Neural cell (in vitro differentiated cells): ENCODE data around the gene CTTNBP2NL. TPM values are rescaled to one million over a fixed set of nuclear protein-coding genes. Genes with fewer than 3 reads are reported as not detected.

ENCODE experiments used
- H2AFZ ChIP-seq: fragments of 200-600, 300-800 bp; sonication (generic), shearing (Covaris generic); 2 replicates; pipeline ENCODE4 v1.6.0; 2014; ENCODE audit warnings: low read depth, mild to moderate bottlenecking, antibody characterized with exemption, low read length, moderate library complexity
- H3F3A ChIP-seq: fragments of 200-600 bp; shearing (Covaris generic); 2 replicates; pipeline ENCODE4 v1.6.1; 2016; ENCODE audit warnings: mild to moderate bottlenecking, moderate library complexity, mixed read lengths, antibody characterized with exemption, low read length; ENCODE audit not compliant: insufficient read depth, poor library complexity, severe bottlenecking
- H3K27ac ChIP-seq: fragments of 200-600, 300-800 bp; sonication (generic), shearing (Covaris generic); 2 replicates; pipeline ENCODE4 v1.5.1; 2014; ENCODE audit warnings: mild to moderate bottlenecking, low read length, moderate library complexity
- H3K27me3 ChIP-seq: fragments of 300-800, 200-600 bp; sonication (generic), shearing (Covaris generic); 2 replicates; pipeline ENCODE4 v1.6.0; 2014; ENCODE audit warnings: mild to moderate bottlenecking, low read depth, low read length, moderate library complexity; ENCODE audit not compliant: insufficient read depth
- H3K36me3 ChIP-seq: fragments of 300-800, 200-600 bp; sonication (generic), shearing (Covaris generic); 2 replicates; pipeline ENCODE4 v1.5.1; 2014; ENCODE audit warnings: mild to moderate bottlenecking, antibody characterized with exemption, low read length, moderate library complexity; ENCODE audit not compliant: insufficient read depth
- H3K4me2 ChIP-seq: fragments of 300-800, 200-600 bp; sonication (generic), shearing (Covaris generic); 2 replicates; pipeline ENCODE4 v1.6.0; 2014; ENCODE audit warnings: mild to moderate bottlenecking, low read length
- H3K4me3 ChIP-seq: fragments of 300-800, 200-600 bp; sonication (generic), shearing (Covaris generic); 2 replicates; pipeline ENCODE4 v1.5.1; 2014; ENCODE audit warnings: mild to moderate bottlenecking, low read length, moderate library complexity
- H3K79me2 ChIP-seq: fragments of 200-600 bp; shearing (Covaris generic); replicated peaks from 2 replicates; pipeline ENCODE4 v1.6.0; 2014; ENCODE audit warnings: mild to moderate bottlenecking, low read length, moderate library complexity; ENCODE audit not compliant: insufficient read depth
- H3K9ac ChIP-seq: fragments of 300-800, 200-600 bp; sonication (generic), shearing (Covaris generic); 2 replicates; pipeline ENCODE4 v1.6.1; 2016; ENCODE audit warnings: mild to moderate bottlenecking, low read length, mixed read lengths
- H3K9me2 ChIP-seq: fragments of 200-600 bp; shearing (Covaris generic); 2 replicates; pipeline ENCODE4 v1.6.1; 2016; ENCODE audit warnings: mild to moderate bottlenecking, low read length, mixed read lengths; ENCODE audit not compliant: insufficient read depth
- H3K9me3 ChIP-seq: fragments of 200-600, 300-800 bp; sonication (generic), shearing (Covaris generic); 2 replicates; pipeline ENCODE4 v1.6.1; 2016; ENCODE audit warnings: mild to moderate bottlenecking, mixed run types, low read length, moderate library complexity, mixed read lengths
- H4K20me1 ChIP-seq: fragments of 200-600 bp; shearing (Covaris generic); 2 replicates; pipeline ENCODE4 v1.6.1; 2016; ENCODE audit warnings: mild to moderate bottlenecking, mixed run types; ENCODE audit not compliant: insufficient read depth
- EP300 ChIP-seq: fragments of 450-650 bp; conservative IDR thresholded peaks from 2 replicates; pipeline ENCODE4 v1.6.1; 2014; ENCODE audit warnings: antibody characterized with exemption, mild to moderate bottlenecking, moderate library complexity; ENCODE audit not compliant: poor library complexity, severe bottlenecking
- EZH2 ChIP-seq: fragments of 200-600, 300-800 bp; shearing (Covaris generic), sonication (generic); IDR thresholded peaks from 2 replicates; pipeline ENCODE4 v1.6.1; 2014; ENCODE audit warnings: antibody characterized with exemption, low read length, borderline replicate concordance, mild to moderate bottlenecking; ENCODE audit not compliant: insufficient read depth, poor library complexity, severe bottlenecking
- MXI1 ChIP-seq: fragments of 450-650 bp; conservative IDR thresholded peaks from 2 replicates; pipeline ENCODE4 v1.6.1; 2014; ENCODE audit warnings: antibody characterized with exemption, mild to moderate bottlenecking; ENCODE audit not compliant: poor library complexity, severe bottlenecking
- POLR2AphosphoS5 ChIP-seq: IDR thresholded peaks from 2 replicates; pipeline ENCODE4 v1.6.1; 2012
- RAD21 ChIP-seq: fragments of 450-650 bp; conservative IDR thresholded peaks from 2 replicates; pipeline ENCODE4 v1.6.1; 2014; ENCODE audit warnings: antibody characterized with exemption, mild to moderate bottlenecking, moderate library complexity
- REST ChIP-seq: IDR thresholded peaks from 2 replicates; pipeline ENCODE4 v1.6.1; 2012; ENCODE audit warnings: borderline replicate concordance
- SMC3 ChIP-seq: fragments of 450-650 bp; conservative IDR thresholded peaks from 2 replicates; pipeline ENCODE4 v1.6.1; 2014; ENCODE audit warnings: antibody characterized with exemption, mild to moderate bottlenecking, moderate library complexity; ENCODE audit not compliant: poor library complexity
- TAF1 ChIP-seq: IDR thresholded peaks from 2 replicates; pipeline ENCODE4 v1.6.1; 2012; ENCODE audit warnings: low read depth
- polyA plus RNA-seq: library from polyadenylated mRNA; depleted of rRNA; stranded (reverse); fragments of >200 nt; gene quantifications from 2 replicates; pipeline ENCODE4 v1.2.3, GENCODE V29; 2014
- TF ChIP-seq, protein P1 (sequence below): fragments of 450-650 bp; IDR thresholded peaks from 2 replicates; pipeline ENCODE4 v1.5.1; 2014; ENCODE audit warnings: antibody characterized with exemption, mild to moderate bottlenecking, moderate library complexity; ENCODE audit not compliant: poor library complexity, severe bottlenecking

Gene CTTNBP2NL
- polyA plus RNA-seq, 1 donor from 2014 or later: 11.8 TPM

GRCh38 chr1:112381324-112382076 lies 14.5 kb upstream of the CTTNBP2NL start:
- H2AFZ ChIP-seq: no peak overlapping the region
- no peak for TF ChIP-seq EP300
- TF ChIP-seq REST: no peak
- TF ChIP-seq SMC3: no peak
- no peak for TF ChIP-seq MXI1
- TF ChIP-seq TAF1: no peak
- H3K9me3 ChIP-seq: no peaks in the 10 kb centered on the region
- H3K9ac ChIP-seq: no peak overlapping the region
- no peaks in the 10 kb centered on the region for H3K9me2 ChIP-seq
- no peak overlapping the region for H3K4me2 ChIP-seq
- H3K79me2 ChIP-seq: no peaks in the 10 kb centered on the region
- no peak overlapping the region for H3K27ac ChIP-seq
- H4K20me1 ChIP-seq: no peaks in the 10 kb centered on the region
- H3K27me3 ChIP-seq: no peaks in the 10 kb centered on the region
- H3K36me3 ChIP-seq: no peaks in the 10 kb centered on the region
- H3K4me3 ChIP-seq: no peak overlapping the region
- H3F3A ChIP-seq: no peaks in the 10 kb centered on the region

DNA sequence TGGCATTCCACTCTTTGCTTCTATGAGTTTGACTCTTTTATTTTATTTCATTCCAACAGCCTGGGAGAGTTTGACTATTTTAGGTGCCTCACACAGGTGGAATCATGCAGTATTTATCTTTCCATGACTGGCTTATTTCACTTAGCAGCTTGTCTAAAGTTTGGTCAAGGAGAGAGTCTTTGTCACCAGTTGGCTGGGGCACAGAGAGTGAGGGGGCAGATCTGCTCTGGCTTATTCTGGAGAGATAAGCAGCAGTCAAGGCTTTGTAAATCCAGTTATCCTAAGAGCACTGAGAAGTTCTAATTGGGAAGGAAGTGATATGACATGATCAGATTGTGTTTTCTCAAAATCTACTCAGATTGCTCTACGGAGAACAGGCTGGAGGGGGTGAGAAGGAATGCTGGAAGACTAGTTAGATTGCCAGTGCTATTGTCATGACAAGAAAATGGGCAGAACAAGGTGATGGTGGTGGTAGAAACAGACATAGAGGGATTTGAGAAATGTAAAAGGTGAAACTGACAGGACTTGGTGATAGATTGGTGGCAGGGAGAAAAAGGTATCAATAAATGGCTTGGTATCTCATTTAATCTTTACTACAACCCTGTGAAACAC lies 12.1 kb upstream of the CTTNBP2NL start:
- H3K27ac ChIP-seq: no peak overlapping the region
- no peaks in the 10 kb centered on the region for H3K9me2 ChIP-seq
- H3K9ac ChIP-seq: no peak overlapping the region
- no peaks in the 10 kb centered on the region for H4K20me1 ChIP-seq
- no peak overlapping the region for H3K4me2 ChIP-seq
- no peaks in the 10 kb centered on the region for H3K27me3 ChIP-seq
- no peak for TF ChIP-seq MXI1
- no peak for TF ChIP-seq EZH2
- TF ChIP-seq SMC3: no peak
- TF ChIP-seq RAD21: no peak
- TF ChIP-seq REST: no peak
- TF ChIP-seq, protein P1, sequence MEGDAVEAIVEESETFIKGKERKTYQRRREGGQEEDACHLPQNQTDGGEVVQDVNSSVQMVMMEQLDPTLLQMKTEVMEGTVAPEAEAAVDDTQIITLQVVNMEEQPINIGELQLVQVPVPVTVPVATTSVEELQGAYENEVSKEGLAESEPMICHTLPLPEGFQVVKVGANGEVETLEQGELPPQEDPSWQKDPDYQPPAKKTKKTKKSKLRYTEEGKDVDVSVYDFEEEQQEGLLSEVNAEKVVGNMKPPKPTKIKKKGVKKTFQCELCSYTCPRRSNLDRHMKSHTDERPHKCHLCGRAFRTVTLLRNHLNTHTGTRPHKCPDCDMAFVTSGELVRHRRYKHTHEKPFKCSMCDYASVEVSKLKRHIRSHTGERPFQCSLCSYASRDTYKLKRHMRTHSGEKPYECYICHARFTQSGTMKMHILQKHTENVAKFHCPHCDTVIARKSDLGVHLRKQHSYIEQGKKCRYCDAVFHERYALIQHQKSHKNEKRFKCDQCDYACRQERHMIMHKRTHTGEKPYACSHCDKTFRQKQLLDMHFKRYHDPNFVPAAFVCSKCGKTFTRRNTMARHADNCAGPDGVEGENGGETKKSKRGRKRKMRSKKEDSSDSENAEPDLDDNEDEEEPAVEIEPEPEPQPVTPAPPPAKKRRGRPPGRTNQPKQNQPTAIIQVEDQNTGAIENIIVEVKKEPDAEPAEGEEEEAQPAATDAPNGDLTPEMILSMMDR: no peak
- TF ChIP-seq EP300: no peak
- no peak for TF ChIP-seq POLR2AphosphoS5
- no peak for TF ChIP-seq TAF1
- no peaks in the 10 kb centered on the region for H3K79me2 ChIP-seq
- H3K36me3 ChIP-seq: no peaks in the 10 kb centered on the region
- H3K4me3 ChIP-seq: no peak overlapping the region
- H2AFZ ChIP-seq: no peak overlapping the region
- H3F3A ChIP-seq: no peaks in the 10 kb centered on the region
- no peaks in the 10 kb centered on the region for H3K9me3 ChIP-seq
